Breast epithelium (tissue), 4 donors: ENCODE measurements around the gene KLHL40. TPM values are rescaled to one million over a fixed set of nuclear protein-coding genes. Genes with fewer than 3 reads are reported as not detected.

ENCODE experiments used
- DNase-seq, 2 donors: peaks; one replicate each; pipeline ENCODE4 v3.0.0-alpha.2; 2019; ENCODE audit warnings: low spot score in 2 of 2
- H3K27ac ChIP-seq, 2 donors: fragments of 200-600 bp; sonication (generic) in 1 of 2; one replicate each; pipeline ENCODE4 v1.5.1; 2016 to 2019; ENCODE audit warnings: mild to moderate bottlenecking in 1 of 2
- H3K27me3 ChIP-seq, 2 donors: fragments of 200-600 bp; sonication (generic) in 1 of 2; one replicate each; pipeline versions ENCODE4 v1.5.1 to v1.6.0; 2017 to 2019; ENCODE audit warnings: control low read depth in 1 of 2, mild to moderate bottlenecking in 1 of 2
- H3K36me3 ChIP-seq: fragments of 200-600 bp; one replicate; pipeline ENCODE4 v1.5.1; 2019
- H3K4me1 ChIP-seq, 2 donors: fragments of 200-600 bp; sonication (generic); one replicate each; pipeline ENCODE4 v1.5.1; 2016 to 2019; ENCODE audit warnings: control low read depth in 1 of 2
- H3K4me3 ChIP-seq, 3 donors: fragments of 200-600 bp; sonication (generic); 1 replicate in 2 of 3; 2 replicates in 1 of 3; pipeline ENCODE4 v1.5.1; 2016 to 2019; ENCODE audit warnings: mild to moderate bottlenecking in 3 of 3, moderate library complexity in 2 of 3
- H3K9me3 ChIP-seq, 2 donors: fragments of 200-600 bp; sonication (generic) in 1 of 2; one replicate each; pipeline ENCODE4 v1.5.1; 2016 to 2019; ENCODE audit warnings: control low read depth in 1 of 2
- POLR2A ChIP-seq: fragments of 450-650 bp; IDR thresholded peaks from one replicate; pipeline ENCODE4 v1.6.1; 2016; ENCODE audit warnings: antibody characterized with exemption, mild to moderate bottlenecking, moderate library complexity
- POLR2AphosphoS5 ChIP-seq, 3 donors: sonication (generic); formaldehyde crosslinking; IDR thresholded peaks; one replicate each; pipeline ENCODE4 v1.6.1; 2017; ENCODE audit warnings: antibody characterized with exemption in 3 of 3
- intact Hi-C: fragments of 100-400 bp; cut with DNase I; formaldehyde crosslinking; loops from one replicate; pipeline ENCODE4 v1.15.1; 2023; ENCODE audit warnings: low total_unique reads
- total RNA-seq, 3 donors: library from RNA; depleted of rRNA; stranded (reverse); fragments of >200 nt; gene quantifications; one replicate each; pipeline ENCODE4 v1.1.0, GENCODE V29; 2016
- TF ChIP-seq, protein P1 (sequence below), 3 donors: fragments of 450-650 bp; IDR thresholded peaks; one replicate each; pipeline ENCODE4 v1.5.1; 2016 to 2017; ENCODE audit warnings: antibody characterized with exemption in 3 of 3, mild to moderate bottlenecking in 3 of 3, moderate library complexity in 3 of 3

Gene KLHL40
- total RNA-seq, 3 donors from 2014 or later: not detected

DNA sequence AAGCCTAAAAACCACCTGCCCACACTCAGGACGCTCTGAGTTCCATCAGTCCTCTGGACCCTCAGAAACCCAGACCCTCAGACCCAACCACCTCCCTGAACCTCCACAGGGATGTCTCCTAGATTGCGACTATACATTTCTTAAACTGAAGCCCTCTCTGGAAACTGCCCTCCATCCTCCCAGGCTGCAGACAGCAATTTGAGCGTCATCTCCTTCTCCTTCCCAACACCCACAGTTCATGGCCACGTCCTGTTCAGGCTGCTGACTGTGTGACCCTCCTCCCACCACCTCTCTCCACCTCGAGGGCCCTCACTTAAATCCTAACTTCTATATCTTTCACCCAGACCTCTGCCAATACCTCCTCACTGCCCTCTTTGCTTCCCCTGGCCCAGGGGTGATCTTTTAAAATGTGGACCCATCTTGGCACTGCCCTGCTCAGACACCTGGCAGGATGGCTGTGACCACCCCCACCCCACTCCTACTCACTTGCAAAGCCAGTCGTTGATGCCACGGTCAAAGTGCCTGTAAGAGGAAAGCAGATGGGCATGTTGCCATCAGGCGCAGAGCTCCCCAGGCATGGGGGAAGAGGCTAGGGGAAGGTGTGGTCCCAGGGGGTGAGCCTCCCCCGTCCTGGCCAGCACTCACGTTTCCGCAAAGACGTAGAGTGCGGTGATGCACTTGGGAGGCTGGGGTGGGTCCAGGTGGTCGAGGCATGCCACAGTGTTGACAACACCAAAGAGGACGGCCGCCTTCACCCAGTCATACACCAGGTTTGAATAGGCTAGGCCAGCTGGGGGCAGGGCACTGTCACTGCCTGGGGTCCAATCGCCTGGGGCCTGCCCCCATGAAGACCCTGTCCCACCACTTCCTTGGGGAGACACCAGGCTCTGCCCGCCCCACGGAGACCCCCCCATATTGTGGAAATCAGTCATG, 11.3 kb downstream of the KLHL40 start:
- no peak overlapping the region for H3K27ac ChIP-seq
- no peaks in the 10 kb centered on the region for H3K27me3 ChIP-seq
- H3K4me3 ChIP-seq: no peak overlapping the region
- TF ChIP-seq, protein P1, sequence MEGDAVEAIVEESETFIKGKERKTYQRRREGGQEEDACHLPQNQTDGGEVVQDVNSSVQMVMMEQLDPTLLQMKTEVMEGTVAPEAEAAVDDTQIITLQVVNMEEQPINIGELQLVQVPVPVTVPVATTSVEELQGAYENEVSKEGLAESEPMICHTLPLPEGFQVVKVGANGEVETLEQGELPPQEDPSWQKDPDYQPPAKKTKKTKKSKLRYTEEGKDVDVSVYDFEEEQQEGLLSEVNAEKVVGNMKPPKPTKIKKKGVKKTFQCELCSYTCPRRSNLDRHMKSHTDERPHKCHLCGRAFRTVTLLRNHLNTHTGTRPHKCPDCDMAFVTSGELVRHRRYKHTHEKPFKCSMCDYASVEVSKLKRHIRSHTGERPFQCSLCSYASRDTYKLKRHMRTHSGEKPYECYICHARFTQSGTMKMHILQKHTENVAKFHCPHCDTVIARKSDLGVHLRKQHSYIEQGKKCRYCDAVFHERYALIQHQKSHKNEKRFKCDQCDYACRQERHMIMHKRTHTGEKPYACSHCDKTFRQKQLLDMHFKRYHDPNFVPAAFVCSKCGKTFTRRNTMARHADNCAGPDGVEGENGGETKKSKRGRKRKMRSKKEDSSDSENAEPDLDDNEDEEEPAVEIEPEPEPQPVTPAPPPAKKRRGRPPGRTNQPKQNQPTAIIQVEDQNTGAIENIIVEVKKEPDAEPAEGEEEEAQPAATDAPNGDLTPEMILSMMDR (IDR thresholded peaks at IDR 0.05): no peak
- TF ChIP-seq POLR2A (no peak), POLR2AphosphoS5 (IDR thresholded peaks at IDR 0.05) (no peak)
- no peaks in the 10 kb centered on the region for H3K36me3 ChIP-seq
- H3K9me3 ChIP-seq: no peaks in the 10 kb centered on the region
- H3K4me1 ChIP-seq: no peaks in the 10 kb centered on the region
- intact Hi-C loops: no loop called here
- peak in 1 of 2 donors; percentile 47 for DNase-seq

DNA sequence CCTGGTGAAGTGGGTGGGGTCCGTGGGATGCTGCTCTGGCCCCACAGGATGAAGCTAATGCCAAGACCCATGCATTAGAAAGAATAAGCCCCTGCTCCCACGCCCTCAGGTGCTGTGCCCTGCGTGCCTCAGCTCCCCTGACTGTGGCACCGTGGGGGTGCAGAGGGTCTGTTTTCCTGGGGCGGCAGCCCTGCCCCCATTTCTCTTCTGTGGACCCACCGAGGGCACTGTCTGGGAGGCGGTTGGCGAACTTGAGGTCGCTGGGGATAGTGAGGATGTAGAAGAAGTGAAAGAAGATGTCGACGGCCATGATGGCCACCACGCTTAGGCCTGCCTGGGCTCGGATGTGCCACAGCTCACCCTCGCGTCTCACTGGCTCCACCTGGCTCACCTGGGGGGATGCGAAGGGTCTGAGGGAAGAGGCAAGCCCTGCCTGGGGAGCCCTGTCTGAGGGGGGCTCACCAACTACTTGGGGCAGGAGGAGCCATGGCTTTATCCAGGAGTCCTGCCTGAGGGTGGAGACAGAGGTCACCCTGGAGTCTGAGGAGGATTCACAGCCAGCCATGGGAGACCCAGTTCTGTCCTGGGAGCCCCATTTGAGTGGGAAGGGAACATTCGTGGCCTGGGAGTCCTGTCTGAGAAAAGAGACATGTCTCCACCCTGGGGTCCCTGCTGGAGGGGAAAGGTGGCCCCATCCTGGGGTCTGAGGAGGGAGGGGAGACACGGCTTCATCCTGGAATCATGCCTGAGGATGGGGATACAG, 12.1 kb downstream of the KLHL40 start:
- intact Hi-C loops: no loop called here
- Histone ChIP-seq H3K27me3 (no peaks in the 10 kb centered on the region), H3K9me3 (no peaks in the 10 kb centered on the region), H3K36me3 (no peaks in the 10 kb centered on the region), H3K27ac (no peak overlapping the region), H3K4me1 (no peaks in the 10 kb centered on the region), H3K4me3 (no peak overlapping the region)
- DNase-seq: peak in 1 of 2 donors; percentile 28
- TF ChIP-seq POLR2A (no peak), POLR2AphosphoS5 (IDR thresholded peaks at IDR 0.05) (no peak)

DNA sequence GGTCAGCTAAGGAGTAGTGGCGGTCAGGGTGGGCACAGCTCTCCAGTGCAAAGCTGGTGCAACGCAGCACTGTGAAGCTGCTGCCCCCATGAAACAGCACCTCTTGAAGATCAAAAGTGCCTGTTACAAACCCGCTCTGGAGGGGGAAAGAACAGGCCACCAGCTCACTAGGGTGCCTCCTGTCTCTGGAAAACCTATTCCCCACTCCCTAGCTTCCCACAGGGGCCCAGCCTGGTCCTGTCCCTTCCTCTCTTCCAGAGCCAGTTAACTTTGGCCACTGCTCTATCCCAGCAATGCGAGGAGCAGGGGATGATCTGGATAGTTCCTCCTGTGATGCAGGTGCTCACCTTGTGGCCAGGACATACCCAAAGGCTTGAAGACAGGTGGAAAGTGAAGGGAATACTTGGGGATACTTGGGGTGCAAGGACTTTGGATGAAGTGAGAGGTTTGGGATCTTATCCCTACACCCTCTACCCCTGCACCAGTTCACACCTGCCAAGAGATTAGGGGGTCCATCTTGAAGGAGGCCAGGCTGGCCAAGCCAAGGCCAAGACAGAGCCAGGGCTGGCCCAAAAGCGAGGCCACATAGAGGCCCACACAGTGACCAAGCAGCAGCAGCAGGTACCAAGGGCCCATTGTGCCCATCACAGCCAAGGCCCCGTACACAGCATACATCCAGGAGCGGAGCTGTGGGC, 13.0 kb downstream of the KLHL40 start:
- intact Hi-C loops: no loop called here
- Histone ChIP-seq H3K27me3 (no peaks in the 10 kb centered on the region), H3K4me1 (no peaks in the 10 kb centered on the region), H3K4me3 (no peak overlapping the region), H3K36me3 (no peaks in the 10 kb centered on the region), H3K27ac (no peak overlapping the region), H3K9me3 (no peaks in the 10 kb centered on the region)
- TF ChIP-seq, protein P1 (IDR thresholded peaks at IDR 0.05): no peak
- TF ChIP-seq POLR2A: no peak
- peak in 1 of 2 donors; percentile 14 for DNase-seq

DNA sequence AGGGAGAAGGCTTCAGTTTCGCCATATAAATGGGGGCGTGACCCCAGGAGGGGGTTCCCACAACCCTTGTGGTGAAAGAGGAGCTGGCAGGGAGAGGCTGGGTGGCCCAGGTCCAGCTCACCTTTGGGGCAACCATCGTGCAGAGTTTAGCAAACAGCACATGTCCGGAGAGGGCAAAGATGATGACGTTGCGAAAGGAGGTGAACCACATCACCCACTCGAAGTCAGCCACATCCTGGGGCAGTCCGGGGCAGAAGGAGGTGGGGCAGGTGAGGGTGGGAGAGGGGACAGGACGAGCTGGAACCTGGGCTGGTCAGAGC, 13.5 kb downstream of the KLHL40 start:
- intact Hi-C loops: no loop called here
- TF ChIP-seq, protein P1 (IDR thresholded peaks at IDR 0.05): no peak
- TF ChIP-seq POLR2AphosphoS5 (IDR thresholded peaks at IDR 0.05) (no peak), POLR2A (no peak)
- H3K9me3 ChIP-seq: no peaks in the 10 kb centered on the region
- H3K36me3 ChIP-seq: no peaks in the 10 kb centered on the region
- no peak overlapping the region for H3K4me3 ChIP-seq
- no peaks in the 10 kb centered on the region for H3K4me1 ChIP-seq
- no peaks in the 10 kb centered on the region for H3K27me3 ChIP-seq
- no peak overlapping the region for H3K27ac ChIP-seq
- DNase-seq: peak in 1 of 2 donors; percentile 31

DNA sequence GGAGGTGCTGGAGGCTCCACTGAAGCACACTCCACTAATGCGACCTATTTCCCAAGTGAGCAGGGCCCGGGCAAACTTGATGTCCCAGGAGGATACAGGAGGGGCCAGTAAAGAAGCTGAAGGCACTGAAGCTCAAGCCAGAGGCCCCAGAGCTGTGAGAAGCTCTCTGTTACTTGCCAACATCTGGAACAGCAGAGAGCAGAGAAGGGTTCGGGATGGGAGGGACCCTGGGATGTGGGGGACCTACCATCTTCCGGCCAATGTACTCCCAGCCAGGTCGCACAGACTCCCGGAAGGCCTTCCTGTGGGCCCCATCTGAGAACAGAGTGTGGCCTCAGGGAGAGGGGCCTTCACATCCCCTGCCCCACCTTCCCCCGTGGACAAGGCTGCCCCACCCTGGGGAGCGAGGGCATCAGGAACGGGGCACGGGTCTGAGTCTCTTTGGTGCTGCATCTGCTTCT, 14.2 kb downstream of the KLHL40 start:
- no peaks in the 10 kb centered on the region for H3K27me3 ChIP-seq
- no peaks in the 10 kb centered on the region for H3K4me1 ChIP-seq
- no peak for TF ChIP-seq POLR2AphosphoS5 (IDR thresholded peaks at IDR 0.05)
- no peak for TF ChIP-seq POLR2A
- H3K27ac ChIP-seq: no peak overlapping the region
- H3K4me3 ChIP-seq: no peak overlapping the region
- peak in 1 of 2 donors; percentile 36 for DNase-seq
- intact Hi-C loops: no loop called here
- H3K36me3 ChIP-seq: no peaks in the 10 kb centered on the region
- no peaks in the 10 kb centered on the region for H3K9me3 ChIP-seq
